Naive thymus-derived CD4-positive, alpha-beta T cell (primary cell): ENCODE data around the gene JMJD7. TPM values are rescaled to one million over a fixed set of nuclear protein-coding genes. Genes with fewer than 3 reads are reported as not detected.

Source experiments
- ATAC-seq: fragments of 150-1000 bp; cut with Tn5 transposase; 2 replicates; pipeline ENCODE4 v1.10.0; 2021; ENCODE audit warnings: mild to moderate bottlenecking, moderate library complexity
- CTCF ChIA-PET: fragments of 350-600 bp; sonication (Branson Sonifier 250); formaldehyde crosslinking; loops from one replicate; lab custom pipeline; 2021; ENCODE audit warnings: antibody characterized with exemption; lab: Charles Lee
- POLR2A ChIA-PET: fragments of 350-600 bp; sonication (Branson Sonifier 250); formaldehyde crosslinking; loops from one replicate; lab custom pipeline; 2021; ENCODE audit warnings: antibody characterized with exemption, inconsistent platforms; lab: Charles Lee
- DNase-seq, 9 donors: peaks; one replicate each; pipeline versions ENCODE4 v3.0.0 to v3.0.0-alpha.2; 2020 to 2022; ENCODE audit warnings: mixed read lengths in 1 of 9
- H3K27ac ChIP-seq: one replicate; pipeline ENCODE4 v1.7.0; 2013; ENCODE audit warnings: mild to moderate bottlenecking, low read depth, low read length, moderate library complexity
- H3K27me3 ChIP-seq, 2 donors: one replicate each; pipeline ENCODE4 v1.7.0; 2013; ENCODE audit warnings: low read length in 2 of 2, mild to moderate bottlenecking in 2 of 2, moderate library complexity in 2 of 2; ENCODE audit not compliant: control insufficient read depth in 2 of 2, insufficient read depth in 2 of 2
- H3K36me3 ChIP-seq, 3 experiments: 1 replicate in 2 of 3; 2 replicates in 1 of 3; pipeline ENCODE4 v1.7.0; 2013; ENCODE audit warnings: low read length in 3 of 3, mild to moderate bottlenecking in 3 of 3, moderate library complexity in 1 of 3; ENCODE audit not compliant: insufficient read depth in 3 of 3, control insufficient read depth in 2 of 3
- H3K4me1 ChIP-seq, 2 donors: one replicate each; pipeline ENCODE4 v1.7.0; 2013; ENCODE audit warnings: low read length in 2 of 2, mild to moderate bottlenecking in 2 of 2, moderate library complexity in 1 of 2; ENCODE audit not compliant: control insufficient read depth in 2 of 2, insufficient read depth in 2 of 2
- H3K4me3 ChIP-seq: 2 replicates; pipeline ENCODE4 v1.7.0; 2013; ENCODE audit warnings: mild to moderate bottlenecking, low read length
- H3K9me3 ChIP-seq, 3 experiments: 1 replicate in 2 of 3; 2 replicates in 1 of 3; pipeline ENCODE4 v1.7.0; 2013; ENCODE audit warnings: low read length in 3 of 3; ENCODE audit not compliant: control insufficient read depth in 2 of 3
- H3K27ac Mint-ChIP-seq, 9 donors: one replicate each; pipeline ENCODE4 v1.8.0; 2020 to 2022; ENCODE audit warnings: mixed read lengths in 9 of 9, mild to moderate bottlenecking in 8 of 9, moderate library complexity in 5 of 9, inconsistent platforms in 2 of 9
- H3K27me3 Mint-ChIP-seq, 5 donors: one replicate each; pipeline ENCODE4 v1.8.0; 2021 to 2022; ENCODE audit warnings: mixed read lengths in 5 of 5, mild to moderate bottlenecking in 1 of 5
- H3K36me3 Mint-ChIP-seq, 5 donors: one replicate each; pipeline ENCODE4 v1.8.0; 2020 to 2022; ENCODE audit warnings: mixed read lengths in 5 of 5, mild to moderate bottlenecking in 3 of 5, inconsistent platforms in 1 of 5
- H3K4me1 Mint-ChIP-seq, 7 donors: one replicate each; pipeline ENCODE4 v1.8.0; 2020 to 2022; ENCODE audit warnings: mixed read lengths in 7 of 7, mild to moderate bottlenecking in 3 of 7, inconsistent platforms in 1 of 7
- H3K4me3 Mint-ChIP-seq, 10 donors: one replicate each; pipeline ENCODE4 v1.8.0; 2020 to 2022; ENCODE audit warnings: mild to moderate bottlenecking in 10 of 10, mixed read lengths in 10 of 10, moderate library complexity in 6 of 10, inconsistent platforms in 2 of 10
- H3K9me3 Mint-ChIP-seq, 11 donors: one replicate each; pipeline ENCODE4 v1.8.0; 2020 to 2022; ENCODE audit warnings: mixed read lengths in 11 of 11, mild to moderate bottlenecking in 4 of 11, inconsistent platforms in 1 of 11, moderate library complexity in 1 of 11
- intact Hi-C, 2 donors: fragments of 100-400 bp; cut with micrococcal nuclease; formaldehyde crosslinking; loops; one replicate each; pipeline ENCODE4 v1.15.1; 2023
- polyA plus RNA-seq, 2 donors: library from polyadenylated mRNA; unstranded; fragments of 300-500 nt; fragmentation: Illumina TruSeq; gene quantifications; one replicate each; pipeline ENCODE4 v1.2.3, GENCODE V29; 2021
- total RNA-seq, 6 experiments: library from RNA in 5 of 6; stranded (reverse) in 5 of 6; gene quantifications; 1 replicate in 5 of 6; 2 replicates in 1 of 6; pipeline ENCODE4 v1.2.3 and lab custom pipeline; 2021 to 2026

The JMJD7 gene
- total and polyA plus RNA-seq, 7 experiments from 2014 or later, result 22.4 to 83.7 (median 36.4) TPM

- no peaks in the 10 kb centered on the region for H3K9me3 Mint-ChIP-seq
- CTCF ChIA-PET, result interaction anchor here (0.5 to 1.0 kb wide), 3 partner anchors 16 to 204 kb away, joined by 3 read pairs; no protein-coding TSS in a partner anchor
Observed at GRCh38 chr15:41852736-41853590, 25.1 kb downstream of the JMJD7 start.

GRCh38 chr15:41853831-41854230 lies 25.9 kb downstream of the JMJD7 start:
- ATAC-seq (no peak), DNase-seq (no peak)
- no peak overlapping the region for H3K27ac ChIP-seq
- Mint-ChIP-seq H3K27me3 (no peaks in the 10 kb centered on the region), H3K36me3 (no peaks in the 10 kb centered on the region), H3K27ac (no peak overlapping the region), H3K4me1 (peaks cover 0 to 2% (median 0%) of the 10 kb centered on the region in 7 donors), H3K4me3 (no peak overlapping the region), H3K9me3 (no peaks in the 10 kb centered on the region)
- ChIA-PET POLR2A (no interaction called here), CTCF (interaction anchor here (0.6 kb wide), 1 partner anchor 1104 kb away, joined by 3 read pairs; no protein-coding TSS in a partner anchor)
- no peaks in the 10 kb centered on the region for H3K27me3 ChIP-seq
- H3K9me3 ChIP-seq, result no peaks in the 10 kb centered on the region
- no peak overlapping the region for H3K4me3 ChIP-seq
- H3K36me3 ChIP-seq, result no peaks in the 10 kb centered on the region
- H3K4me1 ChIP-seq, result no peaks in the 10 kb centered on the region
- intact Hi-C loops, result loop anchor here in 1 of 2 donors (5.0 kb wide), 1 partner anchor 48 kb away; no protein-coding TSS in a partner anchor

More at GRCh38 chr15:41852736-41853590, 25.1 kb downstream of the JMJD7 start:
- no peaks in the 10 kb centered on the region for H3K4me1 ChIP-seq
- H3K4me3 Mint-ChIP-seq, result no peak overlapping the region
- H3K27ac ChIP-seq, result no peak overlapping the region
- H3K4me1 Mint-ChIP-seq, result peaks cover 0 to 2% (median 0%) of the 10 kb centered on the region in 7 donors
- no peak for ATAC-seq
- H3K36me3 ChIP-seq, result peaks cover 0 to 7% (median 0%) of the 10 kb centered on the region in 3 experiments
- DNase-seq, result no peak
- intact Hi-C loops, result loop anchor here in 1 of 2 donors (5.0 kb wide), 1 partner anchor 49 kb away; no protein-coding TSS in a partner anchor
- H3K36me3 Mint-ChIP-seq, result peaks cover 0 to 5% (median 0%) of the 10 kb centered on the region in 5 donors
- no peaks in the 10 kb centered on the region for H3K27me3 ChIP-seq
- H3K9me3 ChIP-seq, result no peaks in the 10 kb centered on the region
- no peak overlapping the region for H3K27ac Mint-ChIP-seq
- POLR2A ChIA-PET, result interaction anchor here (0.8 to 1.0 kb wide), 3 partner anchors 15 to 40 kb away, joined by 3 to 5 read pairs (median 3); partner anchors contain the start of genes JMJD7 and SPTBN5
- no peak overlapping the region for H3K4me3 ChIP-seq
- no peaks in the 10 kb centered on the region for H3K27me3 Mint-ChIP-seq

GRCh38 chr15:41854443-41854842 lies 26.6 kb downstream of the JMJD7 start:
- POLR2A ChIA-PET, result no interaction called here
- intact Hi-C loops, result loop anchor here in 1 of 2 donors (5.0 kb wide), 1 partner anchor 48 kb away; no protein-coding TSS in a partner anchor
- H3K27me3 Mint-ChIP-seq, result no peaks in the 10 kb centered on the region
- no peaks in the 10 kb centered on the region for H3K36me3 ChIP-seq
- no peak overlapping the region for H3K4me3 Mint-ChIP-seq
- CTCF ChIA-PET, result interaction anchor here (0.6 kb wide), 1 partner anchor 1105 kb away, joined by 3 read pairs; no protein-coding TSS in a partner anchor
- no peaks in the 10 kb centered on the region for H3K4me1 ChIP-seq
- H3K9me3 Mint-ChIP-seq, result no peaks in the 10 kb centered on the region
- H3K4me1 Mint-ChIP-seq, result peaks cover 0 to 2% (median 0%) of the 10 kb centered on the region in 7 donors
- DNase-seq (no peak), ATAC-seq (no peak)
- H3K9me3 ChIP-seq, result no peaks in the 10 kb centered on the region
- H3K36me3 Mint-ChIP-seq, result no peaks in the 10 kb centered on the region
- H3K27ac Mint-ChIP-seq, result peak overlapping the region in 1 of 9 donors; percentile 62
- H3K27me3 ChIP-seq, result no peaks in the 10 kb centered on the region
- H3K27ac ChIP-seq, result no peak overlapping the region
- H3K4me3 ChIP-seq, result no peak overlapping the region

- ChIA-PET CTCF (no interaction called here), POLR2A (interaction anchor here (0.7 kb wide), 1 partner anchor 24 kb away, joined by 3 read pairs; no protein-coding TSS in a partner anchor)
- Histone ChIP-seq H3K36me3 (no peaks in the 10 kb centered on the region), H3K27me3 (no peaks in the 10 kb centered on the region), H3K4me1 (no peaks in the 10 kb centered on the region), H3K9me3 (no peaks in the 10 kb centered on the region), H3K27ac (no peak overlapping the region), H3K4me3 (no peak overlapping the region)
- Mint-ChIP-seq H3K4me3 (no peak overlapping the region), H3K36me3 (no peaks in the 10 kb centered on the region), H3K27me3 (no peaks in the 10 kb centered on the region), H3K27ac (no peak overlapping the region), H3K4me1 (peaks cover 1 to 7% (median 5%) of the 10 kb centered on the region in 7 donors), H3K9me3 (no peaks in the 10 kb centered on the region)
- no peak for DNase-seq
- intact Hi-C loops, result no loop called here
- no peak for ATAC-seq
Observed at GRCh38 chr15:41855261-41855961, 27.5 kb downstream of the JMJD7 start.

- Mint-ChIP-seq H3K9me3 (no peaks in the 10 kb centered on the region), H3K27me3 (no peaks in the 10 kb centered on the region), H3K4me1 (peaks cover 4 to 13% (median 6%) of the 10 kb centered on the region in 7 donors), H3K27ac (no peak overlapping the region), H3K4me3 (no peak overlapping the region), H3K36me3 (no peaks in the 10 kb centered on the region)
- DNase-seq, result no peak
- no peaks in the 10 kb centered on the region for H3K9me3 ChIP-seq
- H3K4me1 ChIP-seq, result no peaks in the 10 kb centered on the region
- no peaks in the 10 kb centered on the region for H3K27me3 ChIP-seq
- ChIA-PET POLR2A (interaction anchor here (0.5 kb wide), 1 partner anchor 37 kb away, joined by 3 read pairs; no protein-coding TSS in a partner anchor), CTCF (no interaction called here)
- no peak overlapping the region for H3K27ac ChIP-seq
- no peak for ATAC-seq
- intact Hi-C loops, result no loop called here
- H3K4me3 ChIP-seq, result no peak overlapping the region
- no peaks in the 10 kb centered on the region for H3K36me3 ChIP-seq
Observed at GRCh38 chr15:41856262-41856661, 28.4 kb downstream of the JMJD7 start.

GRCh38 chr15:41856716-41857115 lies 28.8 kb downstream of the JMJD7 start:
- intact Hi-C loops, result no loop called here
- no peak overlapping the region for H3K4me3 ChIP-seq
- POLR2A ChIA-PET, result interaction anchor here (0.5 kb wide), 1 partner anchor 36 kb away, joined by 3 read pairs; no protein-coding TSS in a partner anchor
- no peak for ATAC-seq
- H3K27ac ChIP-seq, result no peak overlapping the region
- Mint-ChIP-seq H3K27me3 (no peaks in the 10 kb centered on the region), H3K9me3 (no peaks in the 10 kb centered on the region), H3K27ac (no peak overlapping the region), H3K36me3 (no peaks in the 10 kb centered on the region), H3K4me3 (no peak overlapping the region), H3K4me1 (peaks cover 4 to 13% (median 6%) of the 10 kb centered on the region in 7 donors)
- DNase-seq, result no peak
- H3K36me3 ChIP-seq, result no peaks in the 10 kb centered on the region
- CTCF ChIA-PET, result interaction anchor here (0.5 kb wide), 1 partner anchor 47 kb away, joined by 4 read pairs; no protein-coding TSS in a partner anchor
- no peaks in the 10 kb centered on the region for H3K9me3 ChIP-seq
- no peaks in the 10 kb centered on the region for H3K4me1 ChIP-seq
- H3K27me3 ChIP-seq, result no peaks in the 10 kb centered on the region
